Activated effector memory CD4-positive, alpha-beta T cell treated with anti-CD3 and anti-CD28 coated beads, Interleukin-2, amount 50 U/mL, for 16 hours (primary cell): ENCODE measurements around the gene PHF2.

Source experiments
- DNase-seq: peaks from one replicate; pipeline ENCODE4 v3.0.0-alpha.2; 2020

Gene PHF2

GRCh38 chr9:93576258-93577077 is at the start of gene PHF2:
Gene PHF2, plus strand, starts transcription at chr9:93576584. Its CDS starts 190 bp downstream, at chr9:93576774.
- peak; percentile 77 for DNase-seq

- no peak for DNase-seq
Observed at GRCh38 chr9:93531374-93531773, 45.0 kb upstream of the PHF2 start.

GRCh38 chr9:93532141-93532540 is 44.2 kb upstream of the PHF2 start:
- no peak for DNase-seq

- no peak for DNase-seq
Observed at GRCh38 chr9:93533863-93534262, 42.5 kb upstream of the PHF2 start.

GRCh38 chr9:93536167-93536566 is 40.2 kb upstream of the PHF2 start:
- DNase-seq = no peak

GRCh38 chr9:93536874-93537273 is 39.5 kb upstream of the PHF2 start:
- DNase-seq = no peak

GRCh38 chr9:93540305-93540704 is 36.1 kb upstream of the PHF2 start:
- no peak for DNase-seq

- peak; percentile 42 for DNase-seq
Observed at GRCh38 chr9:93541005-93541404, 35.4 kb upstream of the PHF2 start.

GRCh38 chr9:93541581-93542349 is 34.6 kb upstream of the PHF2 start:
- peak; percentile 50 for DNase-seq

- DNase-seq = peak; percentile 51
Observed at GRCh38 chr9:93543117-93543516, 33.3 kb upstream of the PHF2 start.

- peak; percentile 56 for DNase-seq
Observed at GRCh38 chr9:93546356-93546755, 30.0 kb upstream of the PHF2 start.

GRCh38 chr9:93549611-93550010 is 26.8 kb upstream of the PHF2 start:
- DNase-seq = no peak

GRCh38 chr9:93552923-93553322 is 23.5 kb upstream of the PHF2 start:
- no peak for DNase-seq

- no peak for DNase-seq
Observed at GRCh38 chr9:93555370-93555769, 21.0 kb upstream of the PHF2 start.

GRCh38 chr9:93557366-93558137 is 18.8 kb upstream of the PHF2 start:
- no peak for DNase-seq

- no peak for DNase-seq
Observed at GRCh38 chr9:93558503-93558902, 17.9 kb upstream of the PHF2 start.

GRCh38 chr9:93560991-93561390 is 15.4 kb upstream of the PHF2 start:
- DNase-seq = no peak

GRCh38 chr9:93562157-93562556 is 14.2 kb upstream of the PHF2 start:
- no peak for DNase-seq

GRCh38 chr9:93565089-93565488 is 11.3 kb upstream of the PHF2 start:
- DNase-seq = no peak

GRCh38 chr9:93566408-93567270 is 9.7 kb upstream of the PHF2 start:
- DNase-seq = peak; percentile 100

- no peak for DNase-seq
Observed at GRCh38 chr9:93567271-93567959, 9.0 kb upstream of the PHF2 start.

GRCh38 chr9:93568169-93568568 is 8.2 kb upstream of the PHF2 start:
- no peak for DNase-seq
